Smooth muscle cell (in vitro differentiated cells): ENCODE data around the gene EPHB2. TPM values are rescaled to one million over a fixed set of nuclear protein-coding genes. Genes with fewer than 3 reads are reported as not detected.

Experiments used
- DNase-seq: peaks from one replicate; lab custom pipeline; 2025; ENCODE audit not compliant: unreplicated experiment; lab: John Stamatoyannopoulos, UW
- H2AFZ ChIP-seq: fragments of 200-600 bp; sonication (generic); 2 replicates; pipeline ENCODE4 v1.6.0; 2016; ENCODE audit warnings: antibody characterized with exemption, low read depth, mild to moderate bottlenecking
- H3F3A ChIP-seq: fragments of 200-600 bp; sonication (generic); 2 replicates; pipeline ENCODE4 v1.6.0; 2017; ENCODE audit warnings: antibody characterized with exemption, low read depth
- H3K27ac ChIP-seq: fragments of 200-600 bp; sonication (generic); 2 replicates; pipeline ENCODE4 v1.5.1; 2016; ENCODE audit warnings: low read depth, mild to moderate bottlenecking
- H3K27me3 ChIP-seq: fragments of 200-600 bp; sonication (generic); 2 replicates; pipeline ENCODE4 v1.6.1; 2016; ENCODE audit warnings: low read depth, mild to moderate bottlenecking
- H3K36me3 ChIP-seq: fragments of 200-600 bp; sonication (generic); 2 replicates; pipeline ENCODE4 v1.5.1; 2016; ENCODE audit warnings: low read depth
- H3K4me1 ChIP-seq: fragments of 200-600 bp; sonication (generic); 2 replicates; pipeline ENCODE4 v1.5.1; 2016; ENCODE audit warnings: low read depth
- H3K4me2 ChIP-seq: fragments of 200-600 bp; sonication (generic); 2 replicates; pipeline ENCODE4 v1.6.0; 2016; ENCODE audit warnings: mild to moderate bottlenecking
- H3K4me3 ChIP-seq: fragments of 200-600 bp; sonication (generic); 2 replicates; pipeline ENCODE4 v1.5.1; 2016; ENCODE audit warnings: mild to moderate bottlenecking
- H3K79me2 ChIP-seq: fragments of 200-600 bp; sonication (generic); 2 replicates; pipeline ENCODE4 v1.6.0; 2016; ENCODE audit warnings: low read depth, mild to moderate bottlenecking
- H3K9ac ChIP-seq: fragments of 200-600 bp; sonication (generic); 2 replicates; pipeline ENCODE4 v1.6.0; 2016; ENCODE audit warnings: low read depth
- H3K9me3 ChIP-seq: fragments of 200-600 bp; sonication (generic); replicated peaks from 2 replicates; pipeline ENCODE4 v1.5.1; 2016; ENCODE audit warnings: low read depth
- H4K20me1 ChIP-seq: fragments of 200-600 bp; sonication (generic); 2 replicates; pipeline ENCODE4 v1.6.0; 2016; ENCODE audit warnings: low read depth
- CTCF ChIP-seq: fragments of 200-600 bp; sonication (generic); IDR thresholded peaks from 2 replicates; pipeline ENCODE4 v1.5.1; 2017; ENCODE audit warnings: borderline replicate concordance, mild to moderate bottlenecking, antibody characterized with exemption; ENCODE audit not compliant: insufficient read depth, poor library complexity, severe bottlenecking
- WGBS: methylation state at CpG from one replicate; pipeline ENCODE4 v1.1.7; 2016; ENCODE audit warnings: low lambda C conversion rate; 5-methylcytosine and 5-hydroxymethylcytosine counted together
- polyA plus RNA-seq: library from polyadenylated mRNA; unstranded; fragments of >200 nt; fragmentation: Nextera tagmentation; extraction: Ambion mirVana; gene quantifications from 2 replicates; pipeline ENCODE4 v1.2.1, GENCODE V29; 2016
- total RNA-seq: library from RNA; depleted of rRNA; stranded (reverse); fragments of >200 nt; gene quantifications from 2 replicates; pipeline ENCODE4 v1.2.3, GENCODE V29; 2014

Gene EPHB2
- total and polyA plus RNA-seq, 2 experiments from 2014 or later = 1.1 to 6.7 TPM

GRCh38 chr1:22822371-22822770, 111.7 kb downstream of the EPHB2 start:
- H3K4me1 ChIP-seq = peaks cover 22% of the 10 kb centered on the region
- H3K79me2 ChIP-seq = no peaks in the 10 kb centered on the region
- H3K4me2 ChIP-seq = no peak overlapping the region
- H3K9me3 ChIP-seq = no peaks in the 10 kb centered on the region
- no peak overlapping the region for H2AFZ ChIP-seq
- no peak overlapping the region for H3K27ac ChIP-seq
- H3K9ac ChIP-seq = no peak overlapping the region
- peaks cover 13% of the 10 kb centered on the region for H3K27me3 ChIP-seq
- TF ChIP-seq CTCF = no peak
- H3K36me3 ChIP-seq = no peaks in the 10 kb centered on the region
- H4K20me1 ChIP-seq = no peaks in the 10 kb centered on the region
- DNase-seq = no peak
- WGBS = 90% methylated on average over 1 of the region's 1 CpG
- H3F3A ChIP-seq = peaks cover 2% of the 10 kb centered on the region
- no peak overlapping the region for H3K4me3 ChIP-seq

DNA sequence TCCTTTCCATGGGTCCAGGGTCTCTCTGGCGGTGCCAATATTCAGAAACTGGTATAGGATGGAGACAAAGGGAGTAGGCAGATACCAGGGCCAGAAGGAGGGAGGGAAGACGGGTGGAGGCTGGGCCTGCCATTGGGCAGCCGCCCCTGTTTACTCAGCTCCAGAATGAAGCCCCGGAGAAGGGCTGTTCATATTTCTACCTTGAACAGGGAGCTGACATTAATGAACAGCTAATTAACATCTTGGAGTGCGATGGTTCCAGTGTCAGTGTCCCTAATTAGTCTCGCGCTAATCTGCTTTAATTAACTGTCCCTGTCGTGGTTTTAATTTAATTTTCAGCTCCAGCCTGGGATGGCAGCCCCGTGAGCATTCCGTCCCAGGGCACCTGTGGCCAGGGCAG, 113.8 kb downstream of the EPHB2 start:
- no peak overlapping the region for H3K4me2 ChIP-seq
- WGBS = 94% methylated on average over 10 of the region's 10 CpGs

DNA sequence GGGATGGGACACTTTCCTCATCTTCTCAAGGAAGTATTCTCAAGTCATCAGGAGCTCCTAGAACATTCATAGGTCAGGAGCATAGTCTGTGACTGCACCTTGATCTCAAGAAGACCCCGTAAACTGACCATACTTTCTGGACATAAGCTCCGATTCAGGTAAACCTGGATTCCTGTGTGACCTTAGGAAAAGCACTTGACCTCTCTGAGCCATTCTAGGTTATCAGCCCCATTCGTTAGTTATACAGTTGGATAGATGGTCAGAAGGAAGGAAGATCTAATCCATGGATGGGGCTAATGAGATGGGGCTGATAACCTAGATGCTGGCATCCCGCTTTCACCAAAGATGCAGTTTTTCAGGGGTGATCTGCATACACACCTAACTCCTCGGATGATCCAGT, 114.3 kb downstream of the EPHB2 start:
- Histone ChIP-seq H3K79me2 (no peaks in the 10 kb centered on the region), H4K20me1 (no peaks in the 10 kb centered on the region), H3K27ac (no peak overlapping the region), H3K27me3 (peaks cover 13% of the 10 kb centered on the region), H3K9ac (no peak overlapping the region), H3K36me3 (no peaks in the 10 kb centered on the region), H3K9me3 (no peaks in the 10 kb centered on the region), H3K4me2 (no peak overlapping the region), H3F3A (peaks cover 2% of the 10 kb centered on the region), H2AFZ (no peak overlapping the region), H3K4me3 (no peak overlapping the region), H3K4me1 (peaks cover 21% of the 10 kb centered on the region)
- no peak for TF ChIP-seq CTCF
- no peak for DNase-seq
- 93% methylated on average over 5 of the region's 5 CpGs for WGBS

More for the DNA sequence above, 113.8 kb downstream of the EPHB2 start:
- no peak for TF ChIP-seq CTCF
- Histone ChIP-seq H3K4me1 (peaks cover 21% of the 10 kb centered on the region), H3K27me3 (peaks cover 13% of the 10 kb centered on the region), H3K9me3 (no peaks in the 10 kb centered on the region), H3F3A (peaks cover 2% of the 10 kb centered on the region), H3K4me3 (no peak overlapping the region), H3K9ac (no peak overlapping the region), H3K27ac (no peak overlapping the region), H3K36me3 (no peaks in the 10 kb centered on the region), H4K20me1 (no peaks in the 10 kb centered on the region), H2AFZ (no peak overlapping the region), H3K79me2 (no peaks in the 10 kb centered on the region)
- DNase-seq = no peak

DNA sequence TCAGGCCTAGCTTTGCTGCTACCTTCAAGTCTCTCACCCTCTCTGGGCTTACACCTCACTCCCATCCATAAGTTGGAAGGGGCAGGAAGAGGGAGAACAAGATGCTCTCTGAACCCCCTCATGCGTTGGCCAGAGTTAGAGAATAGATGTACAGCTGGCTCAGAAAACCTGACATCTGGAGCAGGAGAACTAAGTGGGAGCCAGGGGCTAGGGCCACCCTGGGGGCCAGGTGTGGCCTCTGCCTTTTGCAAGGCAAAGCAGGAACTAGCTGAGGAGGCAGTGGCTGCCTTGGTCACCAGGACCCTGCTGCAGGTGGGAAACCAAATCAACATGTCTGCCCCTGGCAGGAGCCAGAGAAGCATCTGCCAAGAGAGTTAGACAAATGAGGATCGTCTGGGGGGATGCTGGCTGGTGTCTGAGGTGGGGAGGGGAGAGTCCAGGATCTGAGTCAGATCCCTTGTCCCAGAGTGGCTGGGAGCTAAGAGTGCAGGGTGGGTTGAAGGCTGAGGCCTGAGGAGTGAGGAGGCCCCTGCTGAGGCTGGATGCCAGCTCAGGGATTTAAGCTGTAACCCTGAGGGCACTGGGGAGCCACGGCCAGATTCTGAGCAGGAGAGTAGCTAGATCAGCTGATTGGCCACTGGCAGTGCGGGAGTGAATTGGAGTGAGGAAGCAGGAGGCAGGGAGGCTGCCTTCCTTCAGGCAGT, 115.0 kb downstream of the EPHB2 start:
- no peaks in the 10 kb centered on the region for H4K20me1 ChIP-seq
- no peak overlapping the region for H2AFZ ChIP-seq
- H3K4me2 ChIP-seq = no peak overlapping the region
- H3K27me3 ChIP-seq = peaks cover 13% of the 10 kb centered on the region
- H3K4me1 ChIP-seq = peaks cover 21% of the 10 kb centered on the region
- H3K79me2 ChIP-seq = no peaks in the 10 kb centered on the region
- H3F3A ChIP-seq = peaks cover 2% of the 10 kb centered on the region
- no peak overlapping the region for H3K4me3 ChIP-seq
- no peak for DNase-seq
- H3K9me3 ChIP-seq = no peaks in the 10 kb centered on the region
- no peak for TF ChIP-seq CTCF
- H3K9ac ChIP-seq = no peak overlapping the region
- H3K27ac ChIP-seq = no peak overlapping the region
- WGBS = 68% methylated on average over 4 of the region's 4 CpGs
- H3K36me3 ChIP-seq = no peaks in the 10 kb centered on the region
